ENCODE results near the gene TESK2.

The TESK2 gene

GRCh38 chr1:45332346-45332720 lies 158.6 kb downstream of the TESK2 start:
- no peak for DNase-seq

DNA sequence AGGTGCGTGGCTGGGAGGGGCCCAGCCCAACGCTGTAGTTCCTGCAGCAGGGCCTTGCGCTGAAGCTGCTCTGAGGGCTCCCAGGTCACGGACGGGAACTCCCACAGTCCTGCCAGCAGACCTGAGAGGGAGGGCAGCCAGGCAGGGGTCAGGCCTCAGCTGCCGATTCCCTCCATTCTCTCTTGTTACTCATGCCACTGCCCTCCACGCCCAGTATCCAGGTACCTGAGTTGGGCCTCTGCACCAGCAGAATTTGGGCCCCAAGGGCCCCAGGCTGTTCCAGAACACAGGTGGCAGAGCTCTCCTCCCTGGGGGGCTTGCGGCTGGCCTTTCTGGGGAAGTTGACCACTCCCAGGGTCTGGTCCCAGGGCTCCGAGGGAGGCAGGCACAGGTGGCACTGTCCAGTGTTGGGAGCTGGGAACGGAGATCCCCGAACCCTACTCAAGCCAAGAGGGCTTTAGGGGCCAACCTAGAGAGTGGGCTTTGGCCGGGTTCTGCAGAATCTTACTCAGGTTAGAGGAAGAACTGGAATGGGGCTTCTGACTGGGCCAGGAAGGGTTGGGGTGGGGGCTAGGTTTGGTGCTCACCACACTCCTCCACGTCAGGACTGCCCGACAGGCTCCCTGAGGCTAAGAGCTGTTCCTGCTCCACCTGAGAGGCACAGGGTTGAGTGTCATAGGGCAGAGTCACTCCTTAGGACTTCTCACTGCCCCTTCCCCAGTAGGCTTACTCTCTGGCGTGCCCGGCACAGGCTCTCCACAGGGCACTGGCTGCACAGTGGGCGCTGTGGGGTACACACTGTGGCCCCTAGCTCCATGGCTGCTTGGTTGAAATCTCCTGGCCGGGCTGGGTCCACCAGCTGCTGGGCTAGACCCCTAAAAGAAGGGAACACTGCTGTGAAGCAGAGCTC lies 159.3 kb downstream of the TESK2 start:
- DNase-seq: no peak

GRCh38 chr1:45329445-45329844 lies 161.5 kb downstream of the TESK2 start:
- DNase-seq: no peak

- no peak for DNase-seq
Observed at GRCh38 chr1:45328680-45329079, 162.3 kb downstream of the TESK2 start.

GRCh38 chr1:45327644-45328515 lies 163.1 kb downstream of the TESK2 start:
- no peak for DNase-seq

- peak; percentile 17 to 79 for DNase-seq
Observed at GRCh38 chr1:45326627-45327623, 164.0 kb downstream of the TESK2 start, which contains the start of gene HPDL. TSS of gene HPDL (plus strand) at chr1:45326895. CDS start at chr1:45327149, 254 bp downstream.

GRCh38 chr1:45325851-45326506 lies 165.0 kb downstream of the TESK2 start:
- DNase-seq: no peak

GRCh38 chr1:45322486-45323040 lies 168.4 kb downstream of the TESK2 start:
- DNase-seq: no peak

GRCh38 chr1:45321444-45321843 lies 169.5 kb downstream of the TESK2 start:
- no peak for DNase-seq

- DNase-seq: no peak
Observed at GRCh38 chr1:45319761-45320160, 171.2 kb downstream of the TESK2 start.

- DNase-seq: no peak
Observed at GRCh38 chr1:45317166-45317565, 173.8 kb downstream of the TESK2 start.

- DNase-seq: no peak
Observed at GRCh38 chr1:45314266-45314665, 176.7 kb downstream of the TESK2 start.

DNA sequence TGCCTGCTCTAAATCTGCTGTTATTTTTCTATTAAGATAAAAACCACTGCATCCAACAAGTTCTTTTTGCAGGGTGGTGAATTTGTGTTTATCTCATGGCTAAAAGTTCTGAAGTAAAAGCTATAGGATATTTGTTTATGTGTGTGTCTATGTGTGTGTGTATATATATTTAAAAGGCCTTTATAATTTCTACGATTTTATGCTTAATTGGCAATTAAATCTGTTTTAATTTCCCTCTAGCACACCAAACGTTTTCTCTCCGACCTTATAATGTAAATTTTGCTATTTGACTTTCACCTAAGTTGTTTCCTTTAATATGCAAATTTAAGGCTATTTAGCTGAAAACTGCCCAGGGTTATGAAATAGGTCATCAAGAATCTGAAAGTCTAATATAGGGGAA lies 184.1 kb downstream of the TESK2 start:
- DNase-seq: no peak

GRCh38 chr1:45306319-45306718 lies 184.6 kb downstream of the TESK2 start:
- DNase-seq: no peak

DNA sequence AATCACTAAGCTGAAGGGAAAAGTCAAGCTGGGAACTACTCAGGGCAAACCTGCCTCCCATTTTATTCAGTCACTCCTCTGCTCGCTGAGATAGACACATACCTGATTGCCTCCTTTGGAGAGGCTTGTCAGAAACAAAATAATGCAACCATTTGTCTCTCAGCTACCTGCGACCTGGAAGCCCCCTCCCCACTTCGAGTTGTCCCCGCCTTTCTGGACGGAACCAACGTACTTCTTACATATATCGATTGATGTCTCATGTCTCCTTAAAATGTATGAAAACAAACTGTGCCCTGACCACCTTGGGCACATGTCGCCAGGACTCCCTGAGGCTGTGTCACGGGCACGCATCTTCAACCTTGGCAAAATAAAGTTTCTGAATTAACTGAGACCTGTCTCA lies 185.7 kb downstream of the TESK2 start:
- DNase-seq: no peak

DNA sequence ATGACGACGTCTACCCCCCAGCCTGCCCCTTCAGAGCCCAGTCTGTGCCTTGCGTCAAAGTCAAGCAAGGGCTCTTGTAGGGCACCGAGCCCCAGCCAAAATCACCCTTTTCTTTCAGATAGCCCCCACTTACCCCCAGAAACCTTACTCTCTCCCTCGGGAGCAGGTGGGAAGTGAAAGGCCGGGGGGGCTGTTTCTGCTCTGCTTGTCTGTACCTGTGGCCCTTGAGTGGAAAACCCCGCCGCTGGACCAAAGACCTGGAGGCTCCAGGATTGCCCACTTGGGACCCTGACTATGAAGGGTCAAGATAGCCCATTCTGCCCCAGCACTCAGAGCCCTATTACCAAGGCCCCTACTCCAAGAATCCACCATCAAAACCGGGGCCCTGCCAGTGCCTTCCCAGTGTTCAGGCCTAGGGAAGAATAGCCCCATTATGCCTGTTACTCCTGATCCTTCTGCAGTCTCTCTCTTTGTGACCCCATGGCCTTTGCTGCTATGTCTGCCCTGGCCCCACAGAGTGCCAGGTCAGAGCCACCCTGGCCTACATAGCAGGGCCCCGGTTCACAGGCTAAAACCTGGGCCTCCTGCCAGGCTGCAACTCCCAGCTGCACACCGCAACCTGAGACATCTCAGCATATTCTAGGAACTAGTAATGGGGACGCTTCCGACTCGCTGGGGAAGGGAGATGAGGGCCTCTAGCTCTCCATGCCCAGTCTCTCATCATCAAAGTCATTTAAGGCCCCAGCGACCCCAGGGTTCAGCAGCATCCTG lies 186.5 kb downstream of the TESK2 start:
- DNase-seq: peak in 1 of 2 experiments; percentile 19

DNA sequence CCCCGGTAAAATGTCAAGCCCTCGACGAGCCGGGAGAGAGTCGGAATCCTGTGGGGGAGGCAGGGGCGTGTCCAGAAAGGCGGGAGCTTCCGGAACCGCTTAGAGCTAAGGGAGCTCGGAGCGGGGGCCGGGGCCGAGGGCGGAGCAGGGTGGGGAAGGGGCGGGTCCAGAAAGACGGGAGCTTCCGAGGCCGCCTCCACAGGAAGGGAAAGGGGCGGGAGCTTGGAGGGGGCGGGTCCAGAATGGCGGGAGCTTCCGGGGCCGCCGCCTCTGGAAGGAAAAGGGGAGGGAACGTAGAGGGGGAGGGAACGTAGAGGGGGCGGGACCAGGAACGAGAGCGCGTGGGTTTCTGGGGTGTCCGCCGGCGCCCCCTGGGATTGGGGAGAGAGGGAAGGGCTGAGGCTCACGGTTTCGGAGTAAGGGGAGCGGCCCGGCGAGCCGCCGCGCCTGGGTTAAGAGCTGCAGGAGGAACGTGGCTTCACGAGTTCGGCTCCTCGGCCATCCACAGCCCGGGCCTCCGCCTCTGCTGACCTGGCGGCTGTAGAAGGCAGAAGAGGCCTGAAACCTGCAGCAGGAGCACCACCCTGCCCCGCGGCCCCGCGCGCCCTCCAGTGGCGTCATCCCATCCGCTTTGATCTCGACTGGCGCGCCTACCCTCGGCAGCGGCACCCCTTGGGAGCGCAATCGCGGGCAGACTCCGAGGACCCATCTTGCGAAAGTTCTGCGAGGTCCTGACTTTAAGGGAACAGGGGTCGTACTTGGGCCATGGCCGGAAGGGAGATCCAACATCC lies 187.2 kb downstream of the TESK2 start:
- DNase-seq: peak; percentile 96 to 98

- DNase-seq: no peak
Observed at GRCh38 chr1:45302505-45303150, 188.3 kb downstream of the TESK2 start.

GRCh38 chr1:45300669-45300997 lies 190.3 kb downstream of the TESK2 start:
- no peak for DNase-seq

Measured in NCI-H446 (cell line).